Lower leg skin (tissue), 4 donors: Measurements from ENCODE around the gene TMC7. TPM values are rescaled to one million over a fixed set of nuclear protein-coding genes. Genes with fewer than 3 reads are reported as not detected.

Source experiments
- DNase-seq, 2 donors: peaks; one replicate each; pipeline ENCODE4 v3.0.0-alpha.2; 2019; ENCODE audit warnings: low spot score in 2 of 2
- H3K4me3 ChIP-seq: fragments of 200-600 bp; sonication (generic); 2 replicates; pipeline ENCODE4 v1.5.1; 2017; ENCODE audit warnings: mild to moderate bottlenecking, low read depth; ENCODE audit not compliant: poor library complexity, severe bottlenecking
- POLR2A ChIP-seq, 2 donors: fragments of 450-650 bp; IDR thresholded peaks; one replicate each; pipeline ENCODE4 v1.6.1; 2016 to 2017; ENCODE audit warnings: antibody characterized with exemption in 2 of 2, mild to moderate bottlenecking in 1 of 2, moderate library complexity in 1 of 2
- WGBS, 2 donors: methylation state at CpG; one replicate each; pipeline ENCODE4 v1.1.5; 2018; 5-methylcytosine and 5-hydroxymethylcytosine counted together
- intact Hi-C: fragments of 100-400 bp; cut with DNase I; formaldehyde crosslinking; loops from one replicate; pipeline ENCODE4 v1.15.0; 2023; ENCODE audit warnings: low total_unique reads
- total RNA-seq, 4 donors: library from RNA; depleted of rRNA; stranded (reverse); fragments of >200 nt; gene quantifications; one replicate each; pipeline ENCODE4 v1.1.0, GENCODE V29; 2016
- TF ChIP-seq, protein P1 (sequence below), 3 donors: fragments of 450-650 bp; IDR thresholded peaks; one replicate each; pipeline ENCODE4 v1.5.1; 2016; ENCODE audit warnings: antibody characterized with exemption in 3 of 3, mild to moderate bottlenecking in 3 of 3, moderate library complexity in 2 of 3

The TMC7 gene
- total RNA-seq, 4 donors from 2014 or later: 0.38 to 1.6 (median 0.73) TPM

DNA sequence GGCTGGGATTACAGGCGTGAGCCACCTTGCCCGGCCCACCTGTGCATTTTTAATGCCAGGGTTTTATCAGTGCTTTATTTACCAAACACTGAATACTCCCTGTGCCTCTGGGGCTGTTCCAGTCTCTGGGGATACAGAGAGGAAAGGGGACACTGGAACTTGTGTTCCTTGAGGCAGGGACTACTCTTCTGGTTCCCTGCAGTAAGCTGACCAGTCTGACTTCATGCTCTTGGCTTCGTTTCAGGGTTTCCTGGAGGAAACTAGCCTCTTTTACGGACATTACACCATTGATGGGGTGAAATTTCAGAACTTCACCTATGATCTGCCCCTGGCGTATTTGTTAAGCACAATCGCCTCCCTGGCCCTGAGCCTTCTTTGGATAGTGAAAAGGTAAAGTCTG lies 46.2 kb downstream of the TMC7 start:
- WGBS, 2 donors: 77 to 88% methylated on average over 6 of the region's 6 CpGs
- intact Hi-C loops: no loop called here
- H3K4me3 ChIP-seq: no peak overlapping the region
- no peak for DNase-seq
- TF ChIP-seq POLR2A (IDR thresholded peaks at IDR 0.05): no peak
- TF ChIP-seq, protein P1, sequence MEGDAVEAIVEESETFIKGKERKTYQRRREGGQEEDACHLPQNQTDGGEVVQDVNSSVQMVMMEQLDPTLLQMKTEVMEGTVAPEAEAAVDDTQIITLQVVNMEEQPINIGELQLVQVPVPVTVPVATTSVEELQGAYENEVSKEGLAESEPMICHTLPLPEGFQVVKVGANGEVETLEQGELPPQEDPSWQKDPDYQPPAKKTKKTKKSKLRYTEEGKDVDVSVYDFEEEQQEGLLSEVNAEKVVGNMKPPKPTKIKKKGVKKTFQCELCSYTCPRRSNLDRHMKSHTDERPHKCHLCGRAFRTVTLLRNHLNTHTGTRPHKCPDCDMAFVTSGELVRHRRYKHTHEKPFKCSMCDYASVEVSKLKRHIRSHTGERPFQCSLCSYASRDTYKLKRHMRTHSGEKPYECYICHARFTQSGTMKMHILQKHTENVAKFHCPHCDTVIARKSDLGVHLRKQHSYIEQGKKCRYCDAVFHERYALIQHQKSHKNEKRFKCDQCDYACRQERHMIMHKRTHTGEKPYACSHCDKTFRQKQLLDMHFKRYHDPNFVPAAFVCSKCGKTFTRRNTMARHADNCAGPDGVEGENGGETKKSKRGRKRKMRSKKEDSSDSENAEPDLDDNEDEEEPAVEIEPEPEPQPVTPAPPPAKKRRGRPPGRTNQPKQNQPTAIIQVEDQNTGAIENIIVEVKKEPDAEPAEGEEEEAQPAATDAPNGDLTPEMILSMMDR (IDR thresholded peaks at IDR 0.05): no peak

DNA sequence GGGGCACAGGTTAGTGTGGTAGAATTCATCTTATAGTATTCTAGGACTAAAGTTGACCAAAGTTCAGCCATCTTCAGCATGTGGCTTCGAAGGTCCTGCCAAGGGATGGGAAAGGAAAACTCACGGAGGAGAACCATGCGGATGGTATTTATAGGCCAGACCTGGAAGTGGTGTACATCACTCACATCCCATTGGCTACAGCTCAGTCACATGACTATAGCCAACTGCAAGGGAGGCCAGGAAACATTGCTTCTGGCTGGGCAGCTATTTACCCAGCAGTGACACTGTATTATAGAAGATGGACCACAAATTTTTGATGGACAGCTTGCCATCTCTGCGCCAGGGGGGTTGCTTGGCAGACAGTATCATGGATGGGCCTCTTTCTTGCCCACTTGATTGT lies 48.0 kb downstream of the TMC7 start:
- intact Hi-C loops: no loop called here
- 71% methylated on average over 4 of the region's 4 CpGs for WGBS, 2 donors
- H3K4me3 ChIP-seq: no peak overlapping the region
- no peak for TF ChIP-seq POLR2A (IDR thresholded peaks at IDR 0.05)
- TF ChIP-seq, protein P1 (IDR thresholded peaks at IDR 0.05): no peak
- DNase-seq: no peak

DNA sequence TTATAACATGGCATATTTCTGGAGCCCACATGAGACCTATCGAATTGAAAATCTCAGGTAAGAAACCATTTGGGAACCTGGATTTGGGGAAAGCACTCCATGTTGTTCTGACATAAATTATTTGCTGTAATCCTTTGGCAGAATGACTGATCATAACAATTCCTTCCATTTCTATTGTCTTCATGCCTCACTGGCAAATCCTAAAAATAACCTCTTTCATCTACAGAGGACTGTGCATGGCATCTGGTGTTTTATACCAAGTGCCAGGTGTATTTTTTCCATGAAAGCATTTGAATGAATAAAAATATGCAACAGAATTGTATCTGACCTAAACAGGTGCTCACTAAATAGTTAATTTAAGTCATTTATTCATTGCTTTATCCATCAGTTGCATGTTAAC lies 50.0 kb downstream of the TMC7 start:
- WGBS, 2 donors: 84 to 92% methylated on average over 1 of the region's 1 CpG

DNA sequence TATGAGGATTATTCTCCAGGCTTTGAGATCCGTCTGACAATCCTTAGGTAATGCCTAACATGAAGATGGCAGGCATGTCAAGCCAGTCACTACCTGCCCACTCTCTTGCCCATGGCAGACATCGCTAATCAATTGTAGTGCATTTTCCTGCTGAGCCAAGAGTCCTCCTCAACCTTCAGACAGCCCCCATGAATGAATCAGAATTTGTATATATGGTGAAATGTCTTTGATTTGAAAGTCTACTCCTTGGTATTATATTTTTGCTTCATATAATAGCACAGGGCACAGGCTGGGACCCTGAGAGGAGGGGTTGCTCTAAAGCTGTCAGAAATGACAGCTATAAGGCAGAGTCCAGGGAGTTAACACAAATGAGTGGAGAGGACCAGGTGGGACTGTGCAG lies 56.7 kb downstream of the TMC7 start:
- 79 to 96% methylated on average over 2 of the region's 2 CpGs for WGBS, 2 donors
- H3K4me3 ChIP-seq: no peak overlapping the region
- TF ChIP-seq, protein P1 (IDR thresholded peaks at IDR 0.05): no peak
- no peak for TF ChIP-seq POLR2A (IDR thresholded peaks at IDR 0.05)
- no peak for DNase-seq
- intact Hi-C loops: no loop called here

More for the DNA sequence above, 50.0 kb downstream of the TMC7 start:
- DNase-seq: no peak
- H3K4me3 ChIP-seq: no peak overlapping the region
- intact Hi-C loops: no loop called here
- no peak for TF ChIP-seq POLR2A (IDR thresholded peaks at IDR 0.05)
- TF ChIP-seq, protein P1 (IDR thresholded peaks at IDR 0.05): no peak

DNA sequence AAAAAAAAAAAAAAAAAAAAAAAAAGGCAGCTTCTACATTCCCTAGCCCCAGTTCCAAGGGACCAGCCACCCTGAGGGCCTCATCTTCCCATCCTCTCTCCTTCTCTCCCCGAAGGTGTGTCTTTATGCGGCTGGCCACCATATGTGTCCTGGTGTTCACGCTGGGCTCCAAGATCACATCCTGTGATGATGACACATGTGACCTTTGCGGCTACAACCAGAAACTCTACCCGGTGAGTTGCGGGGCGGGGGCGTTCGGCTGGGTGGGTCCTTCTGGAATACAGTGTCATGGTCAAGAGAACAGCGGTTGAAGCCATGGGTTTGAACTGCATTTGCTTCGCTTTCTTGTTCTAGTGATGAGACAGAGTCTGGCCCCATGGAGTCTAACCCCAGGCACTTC lies 61.0 kb downstream of the TMC7 start:
- WGBS, 2 donors: 80 to 88% methylated on average over 11 of the region's 11 CpGs
- no peak for DNase-seq
- no peak for TF ChIP-seq POLR2A (IDR thresholded peaks at IDR 0.05)
- TF ChIP-seq, protein P1 (IDR thresholded peaks at IDR 0.05): no peak
- no peak overlapping the region for H3K4me3 ChIP-seq
- intact Hi-C loops: no loop called here

DNA sequence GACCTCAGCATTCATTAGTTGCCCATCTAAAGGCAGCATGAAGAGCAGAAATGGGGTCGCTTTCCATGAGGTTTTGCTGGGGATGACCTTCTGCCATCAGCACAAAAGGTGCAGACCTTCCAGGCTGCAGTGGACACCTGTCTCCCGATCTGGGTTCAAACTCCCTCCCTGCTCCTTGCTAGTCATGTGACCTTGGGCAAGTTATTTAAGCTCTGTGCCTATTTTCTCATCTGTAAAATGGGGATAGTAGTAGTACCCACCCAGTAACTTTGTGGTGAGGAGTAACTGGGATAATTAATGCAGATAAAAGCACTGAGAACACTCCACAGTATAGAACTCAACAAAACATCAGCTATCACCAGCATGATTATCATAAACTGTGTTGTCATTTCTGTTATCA lies 62.3 kb downstream of the TMC7 start:
- 94 to 97% methylated on average over 2 of the region's 2 CpGs for WGBS, 2 donors
- no peak for DNase-seq
- TF ChIP-seq POLR2A (IDR thresholded peaks at IDR 0.05): no peak
- TF ChIP-seq, protein P1 (IDR thresholded peaks at IDR 0.05): no peak
- intact Hi-C loops: no loop called here
- H3K4me3 ChIP-seq: no peak overlapping the region
